HG03442 (cell line): Measurements from ENCODE around the gene ORMDL1.

ENCODE experiments used
- ATAC-seq: cut with Tn5 transposase; IDR thresholded peaks from one replicate; pipeline ENCODE4 v1.9.1; 2021; ENCODE audit warnings: mild to moderate bottlenecking, moderate library complexity; ENCODE audit not compliant: unreplicated experiment

The ORMDL1 gene

GRCh38 chr2:189783927-189784867, at the start of gene ORMDL1, which contains the start of gene PMS1:
Gene ORMDL1 (minus strand): TSS chr2:189784339. CDS start chr2:189782595, 1,744 bp downstream.
Gene PMS1 (plus strand): TSS chr2:189784450. CDS start chr2:189791810, 7,360 bp downstream.
- peak; percentile 91 for ATAC-seq

DNA sequence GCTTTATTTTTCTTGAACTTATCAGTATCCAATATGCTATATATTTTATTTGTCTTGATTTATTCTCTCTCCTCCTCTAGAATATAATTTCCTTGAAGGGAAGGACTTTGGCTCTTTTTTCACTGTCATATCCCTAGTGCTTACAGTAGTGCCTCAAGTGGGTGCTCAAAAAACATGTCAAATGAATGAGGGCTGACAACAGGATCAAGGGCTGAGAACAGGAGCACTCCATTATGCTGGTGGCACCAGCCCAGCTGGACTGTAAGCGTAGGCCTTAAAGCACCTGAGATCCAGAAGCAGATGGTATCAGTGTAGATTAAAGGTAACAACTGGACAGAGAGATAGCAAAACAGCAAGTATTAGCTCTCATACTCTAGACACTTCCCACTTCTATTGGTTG, 46.4 kb upstream of the ORMDL1 start:
- ATAC-seq, result no peak

DNA sequence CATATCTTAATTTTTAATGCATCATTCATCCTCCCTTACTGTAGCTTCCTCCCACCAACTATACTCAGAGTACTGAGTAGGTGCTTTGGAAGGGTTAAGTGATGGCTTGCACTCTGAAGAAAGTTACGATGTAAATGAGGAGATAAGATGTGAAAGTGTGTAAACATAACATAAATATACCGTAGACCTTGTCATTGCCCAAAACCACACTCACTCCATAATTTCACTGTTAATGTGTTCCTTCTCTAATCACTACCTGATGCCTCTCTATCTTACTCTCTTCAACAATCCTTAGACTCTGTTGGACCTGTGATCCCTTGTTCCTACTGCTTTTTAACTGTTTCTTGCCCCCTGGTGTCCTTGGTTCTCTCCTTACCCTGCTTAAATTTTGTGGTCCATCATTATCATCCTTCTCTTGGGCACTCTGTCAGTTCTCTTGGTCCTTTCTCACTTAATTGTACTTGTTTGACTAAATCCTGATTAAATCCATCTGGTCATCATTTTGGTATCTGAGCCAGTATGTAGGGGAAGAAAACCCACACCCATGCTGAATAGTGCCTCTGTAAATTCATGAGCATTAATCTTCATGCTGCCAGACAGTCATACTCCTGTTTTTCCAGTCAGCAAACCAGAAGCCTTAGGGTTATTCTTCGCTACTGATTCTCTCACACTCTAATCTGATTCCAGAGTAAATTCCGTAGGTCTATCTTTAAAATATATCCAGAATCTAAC, 45.1 kb upstream of the ORMDL1 start:
- ATAC-seq, result no peak

DNA sequence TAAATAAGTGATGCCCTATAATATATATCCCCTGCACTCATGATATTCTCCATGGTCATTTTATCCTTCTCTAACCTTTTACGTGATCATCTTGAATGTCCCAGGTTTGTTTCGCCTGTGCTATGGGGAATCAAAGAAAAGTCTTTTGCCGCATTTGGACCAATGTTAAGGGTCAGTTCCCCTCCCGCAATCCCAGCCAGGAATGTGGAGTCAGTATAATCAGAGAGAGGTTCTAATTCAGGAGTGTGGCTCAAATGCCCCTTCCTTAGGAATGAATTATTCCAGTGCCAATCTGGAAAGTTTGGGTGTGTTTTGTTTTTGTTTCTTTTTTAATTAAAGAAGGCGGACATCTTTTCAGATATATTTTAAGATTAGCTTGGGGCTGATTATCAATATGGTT, 41.9 kb upstream of the ORMDL1 start:
- ATAC-seq, result no peak

DNA sequence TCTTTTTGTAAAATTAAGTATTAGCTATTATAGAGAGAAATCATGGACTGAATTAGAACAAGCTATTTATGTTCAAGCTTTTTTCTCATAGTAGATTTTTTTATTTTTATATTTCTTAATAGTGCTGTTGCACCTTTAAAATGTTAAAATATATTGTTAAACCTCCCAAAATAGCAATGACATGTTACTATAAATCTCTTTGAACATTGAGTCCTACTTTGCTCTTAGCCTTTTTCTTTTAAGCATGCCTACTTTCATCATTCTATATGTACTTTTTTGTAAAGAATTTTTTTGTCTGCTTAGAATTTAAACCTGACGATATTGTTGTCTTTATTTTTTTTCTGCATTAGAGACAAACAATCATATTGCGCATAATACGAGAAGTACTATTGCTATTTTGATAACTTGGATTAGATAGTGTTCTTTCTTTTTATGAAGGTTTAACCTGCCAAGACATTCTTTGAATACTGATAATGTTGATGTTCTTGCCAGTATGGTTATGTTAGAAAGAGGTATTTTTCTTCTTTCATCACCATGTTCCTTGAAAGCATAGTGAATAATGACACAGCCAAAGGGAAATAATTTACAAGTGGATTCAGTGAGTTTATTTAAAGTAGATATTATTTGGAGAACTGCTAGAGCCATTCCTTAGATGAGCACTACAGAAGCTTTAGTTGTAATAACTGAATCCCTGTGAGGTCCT, 40.7 kb upstream of the ORMDL1 start:
- ATAC-seq, result no peak

DNA sequence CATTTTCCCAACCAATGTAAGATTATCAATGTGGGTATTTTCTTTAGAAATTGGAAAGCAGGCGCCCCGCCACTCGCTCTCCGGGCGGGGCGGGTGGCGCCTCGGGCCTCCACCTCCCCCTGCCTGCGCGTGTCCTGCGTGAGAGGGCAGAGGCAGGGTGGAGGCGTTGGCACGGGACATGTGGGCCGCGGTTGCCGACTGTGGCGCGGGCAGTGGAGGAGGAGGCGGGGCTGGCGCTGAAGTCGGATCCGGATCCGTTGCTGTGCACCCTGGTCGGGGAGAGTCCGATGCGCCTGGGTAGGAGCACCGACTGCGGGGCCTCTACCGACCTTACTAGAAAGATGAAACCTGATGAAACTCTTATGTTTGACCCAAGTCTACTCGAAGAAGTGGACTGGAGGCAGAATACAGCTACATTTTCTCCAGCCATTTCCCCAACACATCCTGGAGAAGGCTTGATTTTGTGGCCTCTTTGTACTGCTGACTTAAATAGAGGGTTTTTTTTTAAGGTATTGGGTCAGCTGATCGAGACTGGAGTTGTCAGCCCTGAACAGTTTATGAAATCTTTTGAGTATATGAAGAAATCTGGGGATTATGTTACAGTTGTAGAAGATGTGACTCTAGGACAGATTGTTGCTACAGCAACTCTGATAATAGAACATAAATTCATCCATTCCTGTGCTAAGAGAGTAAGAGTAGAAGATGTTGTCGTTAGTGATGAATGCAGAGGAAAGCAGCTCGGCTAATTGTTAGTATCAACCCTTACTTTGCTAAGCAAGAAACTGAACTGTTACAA, 38.0 kb upstream of the ORMDL1 start:
- no peak for ATAC-seq

- ATAC-seq, result no peak
Observed at GRCh38 chr2:189819297-189819704, 35.2 kb upstream of the ORMDL1 start.

DNA sequence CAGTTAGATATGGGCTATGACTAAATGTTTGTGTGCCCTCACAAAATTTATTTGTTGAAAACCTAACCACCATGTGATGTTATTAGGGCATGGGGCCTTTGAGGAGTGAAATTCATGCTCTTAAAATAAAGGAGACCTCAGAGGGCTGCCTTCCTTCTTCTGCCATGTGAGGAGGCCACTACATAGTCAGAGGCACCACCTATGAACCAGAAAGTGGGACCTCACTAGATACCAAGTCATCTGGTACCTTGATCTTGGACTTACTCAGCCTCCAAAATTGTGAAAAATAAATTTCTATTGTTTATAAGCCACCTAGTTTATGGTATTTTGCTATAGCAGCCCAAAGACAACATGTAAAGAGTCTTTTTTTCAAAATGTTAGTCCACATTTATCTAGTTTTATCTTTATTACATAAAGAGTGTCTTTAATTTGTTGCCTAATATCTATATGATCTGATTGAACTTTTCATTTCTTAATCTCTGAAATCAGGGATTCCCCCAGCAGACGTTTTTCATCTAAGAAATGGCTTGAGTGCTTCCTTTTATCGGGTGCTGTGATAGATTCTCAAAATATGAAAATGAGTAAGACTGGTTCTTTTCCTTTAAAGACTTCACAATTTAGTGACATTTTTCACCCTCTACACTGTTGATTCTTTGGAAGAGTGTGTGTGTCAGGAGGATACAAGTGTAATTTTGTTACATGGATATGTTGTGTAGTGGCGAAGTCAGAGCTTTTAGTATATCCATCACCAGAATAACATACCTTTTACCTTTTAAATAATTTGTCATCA, 34.3 kb upstream of the ORMDL1 start:
- ATAC-seq, result no peak

DNA sequence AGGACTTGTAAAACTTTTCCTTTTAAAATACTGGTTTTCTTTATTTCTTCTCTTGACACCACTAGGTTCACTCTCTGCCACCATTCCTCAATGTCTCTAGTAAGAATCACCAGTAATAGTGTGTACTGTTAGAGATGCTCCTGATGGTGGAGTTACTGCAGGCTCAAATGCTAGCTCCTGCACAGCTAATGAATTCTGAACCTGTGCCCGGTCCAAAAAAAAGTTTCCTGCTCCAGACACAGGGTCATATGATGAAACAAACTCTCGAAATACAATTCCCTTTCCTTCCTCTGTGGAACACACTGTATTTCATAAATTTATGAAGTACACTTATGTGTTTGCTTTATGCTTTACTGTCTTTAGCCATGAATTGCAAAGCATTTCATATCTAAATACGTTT, 19.3 kb upstream of the ORMDL1 start:
- ATAC-seq, result no peak

GRCh38 chr2:189802396-189802912, 18.3 kb upstream of the ORMDL1 start:
- no peak for ATAC-seq

DNA sequence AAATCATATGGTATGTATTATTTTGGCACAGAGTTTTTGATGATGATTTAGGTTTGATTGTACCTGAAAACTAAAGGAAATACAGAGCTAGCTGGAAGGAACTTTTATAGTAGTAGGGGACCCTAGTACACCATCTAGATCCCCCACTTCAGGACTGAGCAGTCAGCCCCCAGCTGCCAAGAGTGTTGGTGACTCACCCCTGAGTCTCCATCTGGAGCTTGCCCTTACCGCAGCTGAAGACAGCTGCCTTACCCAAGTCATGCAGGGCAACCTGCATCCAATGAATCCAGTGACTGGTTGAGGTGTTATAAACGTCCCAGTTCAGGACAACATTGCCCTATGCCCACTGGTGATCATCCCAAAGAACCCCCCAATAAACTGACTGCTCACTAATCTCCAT, 15.4 kb upstream of the ORMDL1 start:
- no peak for ATAC-seq

- ATAC-seq, result no peak
Observed at GRCh38 chr2:189799030-189799331, 14.8 kb upstream of the ORMDL1 start.

GRCh38 chr2:189798312-189799029, 14.3 kb upstream of the ORMDL1 start:
- peak; percentile 84 for ATAC-seq

DNA sequence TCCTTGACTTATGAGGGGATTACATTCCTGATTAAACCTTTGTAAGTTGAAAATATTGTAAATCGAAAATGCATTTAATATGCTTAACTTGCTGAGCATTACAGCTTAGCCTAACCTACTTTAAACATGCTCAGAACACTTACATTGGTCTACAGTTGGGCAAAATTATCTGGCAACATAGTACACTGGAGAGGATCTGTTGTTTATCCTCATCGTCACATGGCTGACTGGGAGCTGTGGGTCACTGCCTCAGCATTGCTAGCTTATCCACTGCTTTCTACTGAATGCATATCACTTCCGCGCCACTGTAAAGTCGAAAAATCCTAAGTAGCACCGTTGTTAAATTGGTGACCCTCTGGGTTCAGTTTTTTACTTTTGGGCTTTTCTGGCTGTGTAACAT, 13.8 kb upstream of the ORMDL1 start:
- no peak for ATAC-seq

- ATAC-seq, result no peak
Observed at GRCh38 chr2:189794310-189794709, 10.2 kb upstream of the ORMDL1 start.

GRCh38 chr2:189791338-189792042, 7.4 kb upstream of the ORMDL1 start:
- no peak for ATAC-seq

- ATAC-seq, result peak; percentile 13
Observed at GRCh38 chr2:189783451-189783926, 650 bp downstream of the ORMDL1 start.

- no peak for ATAC-seq
Observed at GRCh38 chr2:189782221-189782671, 1.9 kb downstream of the ORMDL1 start.
